PC-9 (cell line): ENCODE data around the gene TENM4. TPM values are rescaled to one million over a fixed set of nuclear protein-coding genes. Genes with fewer than 3 reads are reported as not detected.
A peak's percentile ranks its signal among the peaks of the same experiment; 100 is the strongest.

Experiments
- BruUV-seq: library from RNA; stranded (reverse); fragments of 400-500 nt; replicated peaks from 2 replicates; lab custom pipeline; 2021; lab: Mats Ljungman, UMichigan
- CTCF ChIA-PET: fragments of 300-600 bp; sonication (Branson Sonifier 250); formaldehyde crosslinking; loops from one replicate; lab custom pipeline; 2022; ENCODE audit warnings: antibody characterized with exemption; lab: Charles Lee
- POLR2A ChIA-PET: fragments of 300-600 bp; sonication (Branson Sonifier 250); formaldehyde crosslinking; loops from one replicate; lab custom pipeline; 2022; ENCODE audit warnings: antibody characterized with exemption; ENCODE audit not compliant: unreplicated experiment; lab: Charles Lee
- DNase-seq, 2 experiments: peaks; one replicate each; pipeline versions ENCODE4 v3.0.0 to v3.0.0-alpha.2; 2015 to 2022; ENCODE audit warnings: mixed read lengths in 1 of 2
- H2AFZ ChIP-seq: fragments of 200-600 bp; sonication (generic); 2 replicates; pipeline ENCODE4 v1.8.1; 2017; ENCODE audit warnings: antibody characterized with exemption
- H3F3A ChIP-seq: fragments of 200-600 bp; sonication (generic); 2 replicates; pipeline ENCODE4 v1.8.1; 2017; ENCODE audit warnings: antibody characterized with exemption, mild to moderate bottlenecking, low read depth; ENCODE audit not compliant: insufficient read depth
- H3K27ac ChIP-seq: fragments of 200-600 bp; sonication (generic); 2 replicates; pipeline ENCODE4 v1.6.1; 2016; ENCODE audit warnings: mixed run types
- H3K27me3 ChIP-seq: fragments of 200-600 bp; sonication (generic); 2 replicates; pipeline ENCODE4 v1.6.1; 2016; ENCODE audit warnings: low read depth, mixed run types; ENCODE audit not compliant: insufficient read depth
- H3K36me3 ChIP-seq: fragments of 200-600 bp; sonication (generic); 2 replicates; pipeline ENCODE4 v1.6.1; 2016; ENCODE audit warnings: low read depth, mixed run types
- H3K4me1 ChIP-seq: fragments of 200-600 bp; sonication (generic); replicated peaks from 2 replicates; pipeline ENCODE4 v1.6.1; 2016; ENCODE audit warnings: mixed run types; ENCODE audit not compliant: insufficient read depth
- H3K4me2 ChIP-seq: fragments of 200-600 bp; sonication (generic); 2 replicates; pipeline ENCODE4 v1.6.1; 2017; ENCODE audit warnings: mixed run types
- H3K4me3 ChIP-seq: fragments of 200-600 bp; sonication (generic); 2 replicates; pipeline ENCODE4 v1.6.1; 2016; ENCODE audit warnings: mixed run types
- H3K79me2 ChIP-seq: fragments of 200-600 bp; sonication (generic); 2 replicates; pipeline ENCODE4 v1.6.1; 2017; ENCODE audit warnings: low read depth, mixed run types
- H3K9me2 ChIP-seq: fragments of 200-600 bp; sonication (generic); 2 replicates; pipeline ENCODE4 v1.8.1; 2017; ENCODE audit warnings: mild to moderate bottlenecking; ENCODE audit not compliant: insufficient read depth
- H3K9me3 ChIP-seq: fragments of 200-600 bp; sonication (generic); 2 replicates; pipeline ENCODE4 v1.8.1; 2016; ENCODE audit warnings: low read depth; ENCODE audit not compliant: insufficient read depth
- H4K20me1 ChIP-seq: fragments of 200-600 bp; sonication (generic); 2 replicates; pipeline ENCODE4 v1.8.1; 2017; ENCODE audit not compliant: insufficient read depth
- CTCF ChIP-seq: fragments of 200-600 bp; sonication (generic); conservative IDR thresholded peaks from 2 replicates; pipeline ENCODE4 v1.6.1; 2017; ENCODE audit warnings: mixed run types, antibody characterized with exemption, mild to moderate bottlenecking, moderate library complexity
- EZH2 ChIP-seq: fragments of 200-600 bp; sonication (generic); IDR thresholded peaks from 2 replicates; pipeline ENCODE4 v1.8.0; 2017; ENCODE audit warnings: antibody characterized with exemption, low read depth
- intact Hi-C: fragments of 100-400 bp; cut with micrococcal nuclease; formaldehyde crosslinking; loops from one replicate; pipeline ENCODE4 v1.10.0; 2022; ENCODE audit not compliant: unreplicated experiment
- total RNA-seq: library from RNA; stranded (reverse); gene quantifications from 2 replicates; pipeline ENCODE4 v1.2.3, GENCODE V29; 2021

The TENM4 gene
- total RNA-seq, 1 experiment from 2014 or later = not detected

- H3K4me2 ChIP-seq = no peak overlapping the region
- H4K20me1 ChIP-seq = no peaks in the 10 kb centered on the region
Measured at GRCh38 chr11:79244798-79245197, 196.0 kb downstream of the TENM4 start.

GRCh38 chr11:79244241-79244772, 196.5 kb downstream of the TENM4 start:
- POLR2A ChIA-PET = no interaction called here
- no peak overlapping the region for H3K4me2 ChIP-seq
- H3K9me2 ChIP-seq = no peaks in the 10 kb centered on the region
- CTCF ChIA-PET = no interaction called here
- H3K4me3 ChIP-seq = no peak overlapping the region
- no peak overlapping the region for H2AFZ ChIP-seq
- H3K27me3 ChIP-seq = peaks cover 69% of the 10 kb centered on the region
- no peak for TF ChIP-seq CTCF
- no peak for TF ChIP-seq EZH2
- intact Hi-C loops = no loop called here
- no peak overlapping the region for H3K27ac ChIP-seq
- H3F3A ChIP-seq = no peaks in the 10 kb centered on the region
- no peaks in the 10 kb centered on the region for H3K4me1 ChIP-seq
- no TSS peak for BruUV-seq
- no peaks in the 10 kb centered on the region for H3K9me3 ChIP-seq
- no peaks in the 10 kb centered on the region for H4K20me1 ChIP-seq
- no peaks in the 10 kb centered on the region for H3K79me2 ChIP-seq
- H3K36me3 ChIP-seq = no peaks in the 10 kb centered on the region
- peak in 1 of 2 experiments; percentile 78 for DNase-seq

More at GRCh38 chr11:79244798-79245197, 196.0 kb downstream of the TENM4 start:
- Histone ChIP-seq H3K79me2 (no peaks in the 10 kb centered on the region), H3K36me3 (no peaks in the 10 kb centered on the region), H3K27me3 (peaks cover 67% of the 10 kb centered on the region), H2AFZ (no peak overlapping the region), H3K9me3 (no peaks in the 10 kb centered on the region), H3K4me1 (no peaks in the 10 kb centered on the region), H3K27ac (no peak overlapping the region), H3K9me2 (no peaks in the 10 kb centered on the region), H3K4me3 (no peak overlapping the region), H3F3A (no peaks in the 10 kb centered on the region)
- no peak for TF ChIP-seq EZH2
- TF ChIP-seq CTCF = no peak
- intact Hi-C loops = no loop called here
- POLR2A ChIA-PET = no interaction called here
- CTCF ChIA-PET = no interaction called here
- no TSS peak for BruUV-seq
- no peak for DNase-seq

GRCh38 chr11:79243422-79244210, 197.2 kb downstream of the TENM4 start:
- Histone ChIP-seq H3K4me1 (no peaks in the 10 kb centered on the region), H3K9me3 (no peaks in the 10 kb centered on the region), H3K4me2 (no peak overlapping the region), H2AFZ (no peak overlapping the region), H3K9me2 (no peaks in the 10 kb centered on the region), H3K36me3 (no peaks in the 10 kb centered on the region), H3F3A (no peaks in the 10 kb centered on the region), H4K20me1 (no peaks in the 10 kb centered on the region), H3K79me2 (no peaks in the 10 kb centered on the region), H3K27ac (no peak overlapping the region), H3K27me3 (peaks cover 75% of the 10 kb centered on the region), H3K4me3 (no peak overlapping the region)
- intact Hi-C loops = no loop called here
- DNase-seq = no peak
- ChIA-PET POLR2A (no interaction called here), CTCF (no interaction called here)
- BruUV-seq = no TSS peak
- TF ChIP-seq CTCF (no peak), EZH2 (no peak)
